ENCODE measurements around the gene KATNA1.

GRCh38 chr6:149615805-149616204 lies 32.7 kb downstream of the KATNA1 start:
- no peak for TF ChIP-seq POLR2A (IDR thresholded peaks at IDR 0.05)
- TF ChIP-seq CTCF (IDR thresholded peaks at IDR 0.05), result no peak

All from esophagus squamous epithelium (tissue), 4 donors.